ENCODE results near the gene WWOX. TPM values are rescaled to one million over a fixed set of nuclear protein-coding genes. Genes with fewer than 3 reads are reported as not detected.

Gene WWOX
- total and polyA plus RNA-seq, 2 of the 8 experiments (the other 6 are each of a cell fraction or from before 2014, with no cell fraction given) = 5.4 to 16.7 TPM

DNA sequence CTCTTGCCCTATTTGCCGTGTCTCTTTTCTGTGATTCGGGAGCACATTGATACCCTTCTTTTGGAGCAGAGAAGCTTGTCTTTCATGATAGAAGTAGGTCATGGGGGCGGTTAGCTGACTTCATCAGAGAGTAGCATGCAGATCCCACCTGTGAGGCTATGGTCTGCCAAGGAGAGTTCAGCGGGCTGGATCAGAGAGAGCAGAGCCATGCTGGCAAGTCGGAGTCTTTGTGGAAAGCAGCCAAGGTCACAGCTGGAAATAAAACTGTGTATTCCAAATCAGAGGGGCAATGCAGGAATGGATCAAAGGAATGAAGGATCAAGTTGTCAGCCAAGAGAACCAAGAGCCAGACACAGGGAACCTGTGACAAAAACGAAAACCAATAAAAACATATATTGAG lies 595.9 kb downstream of the WWOX start:
- H2BK5ac ChIP-seq (ENCODE audit: low read depth, low read length) = no peak overlapping the region
- H3K79me2 ChIP-seq (ENCODE audit: control insufficient read depth in 1 of 2, insufficient read depth in 2 of 2, low read length in 2 of 2) = no peaks in the 10 kb centered on the region
- no peaks in the 10 kb centered on the region for H4K20me1 ChIP-seq (replicated peaks in 1 of 2; ENCODE audit: control insufficient read depth in 1 of 2, insufficient read depth in 2 of 2, low read length in 2 of 2)
- H2BK120ac ChIP-seq (replicated peaks; ENCODE audit: low read depth, low read length) = no peak overlapping the region
- no peak overlapping the region for H3K27ac ChIP-seq (ENCODE audit: low read depth, low read length)
- H3K4me1 ChIP-seq (replicated peaks in 1 of 4; ENCODE audit: control insufficient read depth in 3 of 4, insufficient read depth in 4 of 4, low read length in 3 of 4) = no peaks in the 10 kb centered on the region
- no peak overlapping the region for H2BK20ac ChIP-seq (ENCODE audit: low read length)
- H3K36me3 ChIP-seq (ENCODE audit: control insufficient read depth in 2 of 4, insufficient read depth in 4 of 4, low read length in 3 of 4) = no peaks in the 10 kb centered on the region
- no peak overlapping the region for H4K8ac ChIP-seq (ENCODE audit: extremely low read depth, insufficient read depth, low read length)
- no peak overlapping the region for H4K91ac ChIP-seq (replicated peaks; ENCODE audit: insufficient read length, low read length)
- FAIRE-seq = no peak
- CTCF ChIA-PET (ENCODE audit: partially characterized antibody) = interaction anchor here (1.2 to 4.9 kb wide), 3 partner anchors 10 to 15 kb away, joined by 3 to 20 read pairs (median 3); no protein-coding TSS in a partner anchor
- H2BK15ac ChIP-seq (ENCODE audit: low read length) = no peak overlapping the region
- no peak overlapping the region for H2AK5ac ChIP-seq (ENCODE audit: low read depth, low read length)
- no peak overlapping the region for H3K4ac ChIP-seq (replicated peaks; ENCODE audit: insufficient read length, low read depth, low read length)
- POLR2A ChIA-PET (ENCODE audit: partially characterized antibody) = interaction anchor here (0.6 kb wide), 1 partner anchor 179 kb away, joined by 3 read pairs; no protein-coding TSS in a partner anchor
- H3K9ac ChIP-seq (replicated peaks in 1 of 4; ENCODE audit: extremely low read depth in 1 of 4, low read depth in 3 of 4, low read length in 3 of 4) = no peak overlapping the region
- no peaks in the 10 kb centered on the region for H3K23me2 ChIP-seq (ENCODE audit: low read depth, low read length)
- DNase-seq (ENCODE audit: low read depth in 1 of 2, low spot score in 2 of 2) = no peak
- H3K56ac ChIP-seq (replicated peaks; ENCODE audit: insufficient read length, low read depth, low read length) = no peak overlapping the region
- H3K79me1 ChIP-seq (ENCODE audit: low read depth, low read length) = no peaks in the 10 kb centered on the region
- H2AFZ ChIP-seq (ENCODE audit: low read length) = no peak overlapping the region
- H3K4me3 ChIP-seq (ENCODE audit: extremely low read depth in 1 of 4, insufficient read depth in 2 of 4, low read depth in 3 of 4, low read length in 4 of 4) = no peak overlapping the region
- H4K5ac ChIP-seq (ENCODE audit: insufficient read length, low read depth, low read length) = no peak overlapping the region
- no peak overlapping the region for H2BK12ac ChIP-seq (ENCODE audit: low read depth, low read length)
- TF ChIP-seq CHD1 (IDR thresholded peaks at IDR 0.05; ENCODE audit: low read depth, low read length) = no peak
- TF ChIP-seq FOSL1 (IDR thresholded peaks at IDR 0.05; ENCODE audit: insufficient read depth, low read depth, low read length) = no peak
- 78% methylated on average over 6 of the region's 6 CpGs; no CpG with 5 or more reads in 1 of the 2 experiments for WGBS, 2 experiments (ENCODE audit: extremely low coverage in 1 of 2, insufficient coverage in 1 of 2, insufficient read length in 1 of 2, insufficient replicate concordance in 2 of 2, low coverage in 1 of 2, low lambda C conversion rate in 2 of 2, missing lambda C conversion rate in 1 of 2)
- H3K23ac ChIP-seq (ENCODE audit: insufficient read length) = no peak overlapping the region
- no peaks in the 10 kb centered on the region for H3K9me3 ChIP-seq (ENCODE audit: insufficient read depth in 2 of 2, low read depth in 1 of 2, low read length in 1 of 2)
- H3K4me2 ChIP-seq (ENCODE audit: insufficient read depth in 1 of 2, low read depth in 2 of 2, low read length in 2 of 2) = no peak overlapping the region
- H3K14ac ChIP-seq (ENCODE audit: insufficient read length) = no peak overlapping the region
- no peaks in the 10 kb centered on the region for H3K27me3 ChIP-seq (replicated peaks in 1 of 4; ENCODE audit: control insufficient read depth in 3 of 4, extremely low read depth in 1 of 4, insufficient read depth in 3 of 4, low read length in 3 of 4)
- no peak overlapping the region for H3K18ac ChIP-seq (ENCODE audit: extremely low read depth, low read length)

Measured in H1 (cell line).